Urinary bladder (tissue), 4 donors: Measurements from ENCODE around the gene DOC2A. TPM values are rescaled to one million over a fixed set of nuclear protein-coding genes. Genes with fewer than 3 reads are reported as not detected.
"Not testable (repeated sequence)": the region's sequence is repeated elsewhere in the genome, so short reads cannot be mapped to it uniquely, and the experiment has no call there.

Experiments used
- DNase-seq: peaks from one replicate; pipeline ENCODE4 v3.0.0-alpha.2; 2015; ENCODE audit errors: extremely low spot score
- H3K27ac ChIP-seq: one replicate; pipeline ENCODE4 v1.5.1; 2013; ENCODE audit warnings: low read depth, mild to moderate bottlenecking, moderate library complexity
- H3K36me3 ChIP-seq: one replicate; pipeline ENCODE4 v1.6.1; 2013; ENCODE audit warnings: mild to moderate bottlenecking, moderate library complexity; ENCODE audit not compliant: insufficient read depth
- H3K4me1 ChIP-seq: one replicate; pipeline ENCODE4 v1.6.1; 2013; ENCODE audit warnings: mild to moderate bottlenecking, moderate library complexity; ENCODE audit not compliant: insufficient read depth
- H3K4me3 ChIP-seq: one replicate; pipeline ENCODE4 v1.5.1; 2013; ENCODE audit warnings: low read depth, low read length
- WGBS: extraction: QIAGEN DNeasy Blood & Tissue Kit; methylation state at CpG from one replicate; pipeline ENCODE4 v1.1.7; 2013; 5-methylcytosine and 5-hydroxymethylcytosine counted together
- polyA plus RNA-seq: library from polyadenylated mRNA; stranded (reverse); fragments of 200-250 nt; gene quantifications from one replicate; pipeline ENCODE4 v1.2.3, GENCODE V29; 2013
- total RNA-seq: library from RNA; depleted of rRNA; stranded (reverse); fragments of >200 nt; gene quantifications from one replicate; pipeline ENCODE4 v1.2.3, GENCODE V29; 2014
- donor health status: healthy with polysubstance abuse.
- donor health status: healthy.

DOC2A gene
- total and polyA plus RNA-seq, 2 donors = 0.32 to 0.53 TPM

- Histone ChIP-seq H3K4me3 (no peak overlapping the region), H3K4me1 (peaks cover 2% of the 10 kb centered on the region), H3K27ac (no peak overlapping the region), H3K36me3 (peaks cover 1% of the 10 kb centered on the region)
- WGBS = 62% methylated on average over 6 of the region's 6 CpGs
- no peak for DNase-seq
Measured at GRCh38 chr16:29972992-29973383, 37.8 kb downstream of the DOC2A start.

- no peak for DNase-seq
- Histone ChIP-seq H3K27ac (no peak overlapping the region), H3K36me3 (peaks cover 1% of the 10 kb centered on the region), H3K4me3 (no peak overlapping the region), H3K4me1 (peaks cover 2% of the 10 kb centered on the region)
- WGBS = 95% methylated on average over 1 of the region's 1 CpG
Measured at GRCh38 chr16:29972500-29972899, 38.3 kb downstream of the DOC2A start.

GRCh38 chr16:29971304-29971703, 39.5 kb downstream of the DOC2A start:
- Histone ChIP-seq H3K4me1 (peaks cover 2% of the 10 kb centered on the region), H3K27ac (no peak overlapping the region), H3K4me3 (no peak overlapping the region), H3K36me3 (peaks cover 1% of the 10 kb centered on the region)
- no peak for DNase-seq
- WGBS = 93% methylated on average over 8 of the region's 8 CpGs

- H3K27ac ChIP-seq = no peak overlapping the region
- no peak for DNase-seq
- H3K4me1 ChIP-seq = no peaks in the 10 kb centered on the region
- WGBS = 91% methylated on average over 4 of the region's 4 CpGs
- H3K4me3 ChIP-seq = no peak overlapping the region
- peaks cover 1% of the 10 kb centered on the region for H3K36me3 ChIP-seq
Measured at GRCh38 chr16:29968205-29968604, 42.6 kb downstream of the DOC2A start.

- H3K36me3 ChIP-seq = no peaks in the 10 kb centered on the region
- 82% methylated on average over 14 of the region's 14 CpGs for WGBS
- H3K4me1 ChIP-seq = no peaks in the 10 kb centered on the region
- H3K27ac ChIP-seq = peak overlapping the region; percentile 77
- no peak for DNase-seq
- peak overlapping the region; percentile 57 for H3K4me3 ChIP-seq
Measured at GRCh38 chr16:29963021-29963743, 47.6 kb downstream of the DOC2A start.

GRCh38 chr16:29962344-29962994, 48.4 kb downstream of the DOC2A start:
- WGBS = 3% methylated on average over 18 of the region's 18 CpGs
- Histone ChIP-seq H3K27ac (peak overlapping the region; percentile 77), H3K4me3 (peak overlapping the region; percentile 57), H3K36me3 (no peaks in the 10 kb centered on the region), H3K4me1 (no peaks in the 10 kb centered on the region)
- no peak for DNase-seq

- H3K4me3 ChIP-seq = peak within 1 kb of the TSS; percentile 57
- H3K4me1 ChIP-seq = no peaks in the 10 kb centered on the region
- DNase-seq = peak; percentile 66
- no peaks in the 10 kb centered on the region for H3K36me3 ChIP-seq
- peak within 1 kb of the TSS; percentile 77 for H3K27ac ChIP-seq
- WGBS = under 1% methylated on average over 75 of the region's 75 CpGs
Measured at GRCh38 chr16:29961479-29962343, 49.1 kb downstream of the DOC2A start, which contains the start of gene TMEM219. TMEM219 (plus strand) TSS chr16:29962079; CDS start chr16:29963144, 1,065 bp downstream.

- Histone ChIP-seq H3K36me3 (no peaks in the 10 kb centered on the region), H3K27ac (no peak overlapping the region), H3K4me3 (peak overlapping the region; percentile 57), H3K4me1 (no peaks in the 10 kb centered on the region)
- WGBS = 48% methylated on average over 10 of the region's 10 CpGs
- no peak for DNase-seq
Measured at GRCh38 chr16:29961127-29961478, 49.7 kb downstream of the DOC2A start.

GRCh38 chr16:29959821-29960220, 51.0 kb downstream of the DOC2A start:
- not testable (repeated sequence) for H3K36me3 ChIP-seq, DNase-seq, H3K4me1 ChIP-seq, H3K4me3 ChIP-seq, H3K27ac ChIP-seq
- 93% methylated on average over 4 of the region's 4 CpGs for WGBS

- no peaks in the 10 kb centered on the region for H3K4me1 ChIP-seq
- 85% methylated on average over 9 of the region's 9 CpGs for WGBS
- H3K4me3 ChIP-seq = no peak overlapping the region
- H3K36me3 ChIP-seq = no peaks in the 10 kb centered on the region
- DNase-seq = no peak
- no peak overlapping the region for H3K27ac ChIP-seq
Measured at GRCh38 chr16:29959293-29959692, 51.5 kb downstream of the DOC2A start.

- 88% methylated on average over 5 of the region's 5 CpGs for WGBS
- Histone ChIP-seq H3K4me1 (no peaks in the 10 kb centered on the region), H3K36me3 (no peaks in the 10 kb centered on the region), H3K4me3 (no peak overlapping the region), H3K27ac (no peak overlapping the region)
- no peak for DNase-seq
Measured at GRCh38 chr16:29958756-29959155, 52.1 kb downstream of the DOC2A start.
